SK-N-SH (cell line): ENCODE data around the gene KCTD12. TPM values are rescaled to one million over a fixed set of nuclear protein-coding genes. Genes with fewer than 3 reads are reported as not detected.

Source experiments
- CTCF ChIA-PET: fragments of 300-600, 350-600 bp; formaldehyde crosslinking; extraction: SDS; loops from one replicate; lab custom pipeline; 2021; lab: Yijun Ruan, JAX
- POLR2A ChIA-PET: fragments of 350-600 bp; sonication (Branson Sonifier 250); formaldehyde crosslinking; extraction: SDS; loops from one replicate; lab custom pipeline; 2020; ENCODE audit warnings: antibody characterized with exemption, inconsistent platforms; lab: Yijun Ruan, JAX
- DNase-seq: peaks from one replicate; pipeline ENCODE4 v3.0.0; 2012
- H2AFZ ChIP-seq: fragments of 200-600 bp; sonication (generic); 2 replicates; pipeline ENCODE4 v1.8.1; 2016; ENCODE audit warnings: antibody characterized with exemption, mild to moderate bottlenecking, low read depth
- H3F3A ChIP-seq: fragments of 200-600 bp; sonication (generic); replicated peaks from 2 replicates; pipeline ENCODE3; 2016; ENCODE audit warnings: antibody characterized with exemption, mild to moderate bottlenecking; ENCODE audit not compliant: insufficient read depth
- H3K27ac ChIP-seq, 2 experiments: fragments of 200-500 bp in 1 of 2; fragments of 200-600 bp in 1 of 2; sonication (Bioruptor generic) in 1 of 2; sonication (generic), shearing (Covaris generic) in 1 of 2; 2 replicates each; pipeline versions ENCODE4 v1.5.1 to v1.6.1; 2014 to 2016; ENCODE audit warnings: low read depth in 2 of 2, inconsistent platforms in 1 of 2, low read length in 1 of 2, mild to moderate bottlenecking in 1 of 2, mixed read lengths in 1 of 2
- H3K27me3 ChIP-seq: fragments of 200-600 bp; sonication (generic), shearing (Covaris generic); 2 replicates; pipeline ENCODE4 v1.6.1; 2016; ENCODE audit warnings: mixed run types; ENCODE audit not compliant: insufficient read depth
- H3K36me3 ChIP-seq, 2 experiments: fragments of 200-500 bp in 1 of 2; fragments of 200-600 bp in 1 of 2; sonication (Bioruptor generic) in 1 of 2; sonication (generic) in 1 of 2; replicated peaks in 1 of 2; 2 replicates each; pipeline versions ENCODE3 to v1.5.1; 2014 to 2016; ENCODE audit warnings: low read length in 1 of 2, mild to moderate bottlenecking in 1 of 2; ENCODE audit not compliant: insufficient read depth in 2 of 2, control insufficient read depth in 1 of 2
- H3K4me1 ChIP-seq, 2 experiments: fragments of 200-500 bp in 1 of 2; fragments of 200-600 bp in 1 of 2; sonication (Bioruptor generic) in 1 of 2; sonication (generic), shearing (Covaris generic) in 1 of 2; 2 replicates each; pipeline versions ENCODE4 v1.5.1 to v1.6.1; 2014 to 2016; ENCODE audit warnings: low read depth in 1 of 2, low read length in 1 of 2, mixed run types in 1 of 2; ENCODE audit not compliant: insufficient read depth in 2 of 2, control insufficient read depth in 1 of 2
- H3K4me2 ChIP-seq: fragments of 200-600 bp; sonication (generic), shearing (Covaris generic); 2 replicates; pipeline ENCODE4 v1.6.1; 2017; ENCODE audit warnings: mixed run types
- H3K4me3 ChIP-seq, 2 experiments: fragments of 200-500 bp in 1 of 2; fragments of 200-600 bp in 1 of 2; sonication (Bioruptor generic) in 1 of 2; sonication (generic), shearing (Covaris generic) in 1 of 2; 2 replicates each; pipeline versions ENCODE4 v1.5.1 to v1.8.1; 2014 to 2016; ENCODE audit warnings: low read depth in 2 of 2, inconsistent platforms in 1 of 2, low read length in 1 of 2, mild to moderate bottlenecking in 1 of 2, mixed read lengths in 1 of 2, moderate library complexity in 1 of 2
- H3K79me2 ChIP-seq: fragments of 200-600 bp; sonication (generic); 2 replicates; pipeline ENCODE4 v1.8.1; 2017; ENCODE audit warnings: mild to moderate bottlenecking; ENCODE audit not compliant: insufficient read depth
- H3K9ac ChIP-seq: fragments of 200-600 bp; sonication (generic); 2 replicates; pipeline ENCODE4 v1.6.1; 2017; ENCODE audit warnings: mixed run types
- H3K9me2 ChIP-seq: fragments of 200-600 bp; sonication (generic); 2 replicates; pipeline ENCODE4 v1.6.1; 2017; ENCODE audit warnings: mixed run types
- H3K9me3 ChIP-seq: fragments of 200-600 bp; sonication (generic); 2 replicates; pipeline ENCODE4 v1.6.1; 2017; ENCODE audit warnings: mixed run types, mild to moderate bottlenecking, moderate library complexity
- H4K20me1 ChIP-seq: fragments of 200-600 bp; sonication (generic); 2 replicates; pipeline ENCODE4 v1.6.1; 2017; ENCODE audit warnings: mild to moderate bottlenecking, mixed run types; ENCODE audit not compliant: insufficient read depth
- CHD2 ChIP-seq: fragments of 150-350 bp; IDR thresholded peaks from 2 replicates; pipeline ENCODE4 v1.6.1; 2018; ENCODE audit warnings: low read length; ENCODE audit not compliant: partially characterized antibody
- CTCF ChIP-seq: fragments of 200-600 bp; sonication (generic); IDR thresholded peaks from 2 replicates; pipeline ENCODE4 v1.6.1; 2017; ENCODE audit warnings: antibody characterized with exemption, mild to moderate bottlenecking, moderate library complexity
- ELF1 ChIP-seq: IDR thresholded peaks from 2 replicates; pipeline ENCODE4 v1.4.0; 2012
- EP300 ChIP-seq, 2 experiments: IDR thresholded peaks; 2 replicates each; pipeline versions ENCODE4 v1.4.0 to v1.6.1; 2012; ENCODE audit warnings: borderline replicate concordance in 1 of 2, low read depth in 1 of 2, low read length in 1 of 2
- EZH2phosphoT487 ChIP-seq: fragments of 200-600 bp; sonication (generic); IDR thresholded peaks from 2 replicates; pipeline ENCODE4 v1.6.1; 2017; ENCODE audit warnings: low read depth, mixed run types, mild to moderate bottlenecking, antibody characterized with exemption, moderate library complexity, borderline replicate concordance
- FOXJ3 ChIP-seq: sonication (generic); formaldehyde crosslinking; IDR thresholded peaks from 2 replicates; pipeline ENCODE4 v1.5.1; 2020; ENCODE audit warnings: mild to moderate bottlenecking, missing genetic modification reagents
- GATA2 ChIP-seq: sonication (generic); formaldehyde crosslinking; IDR thresholded peaks from 2 replicates; pipeline ENCODE4 v1.5.0; 2020; ENCODE audit warnings: mild to moderate bottlenecking, missing genetic modification reagents
- IRF3 ChIP-seq: fragments of 150-350 bp; IDR thresholded peaks from 2 replicates; pipeline ENCODE4 v1.6.1; 2016; ENCODE audit warnings: mild to moderate bottlenecking, low read depth, low read length
- JUND ChIP-seq: IDR thresholded peaks from 2 replicates; pipeline ENCODE4 v1.4.0; 2012
- MAX ChIP-seq: IDR thresholded peaks from 2 replicates; pipeline ENCODE4 v1.4.0; 2012; ENCODE audit warnings: low read depth
- MEF2A ChIP-seq: IDR thresholded peaks from 2 replicates; pipeline ENCODE4 v1.4.0; 2012; ENCODE audit warnings: low read depth, borderline replicate concordance
- NFIC ChIP-seq: IDR thresholded peaks from 2 replicates; pipeline ENCODE4 v1.4.0; 2012; ENCODE audit warnings: borderline replicate concordance
- PBX3 ChIP-seq: IDR thresholded peaks from 2 replicates; pipeline ENCODE4; 2012
- RAD21 ChIP-seq: IDR thresholded peaks from 2 replicates; pipeline ENCODE4 v1.6.1; 2012; ENCODE audit warnings: mild to moderate bottlenecking, low read length
- RCOR1 ChIP-seq: fragments of 150-350 bp; IDR thresholded peaks from 2 replicates; pipeline ENCODE4 v1.6.1; 2017; ENCODE audit warnings: antibody characterized with exemption, low read length
- RFX5 ChIP-seq: IDR thresholded peaks from 2 replicates; pipeline ENCODE4 v1.6.1; 2012; ENCODE audit warnings: mild to moderate bottlenecking, improper control_type of control experiment, low read length
- RXRA ChIP-seq: IDR thresholded peaks from 2 replicates; pipeline ENCODE4 v1.4.0; 2012; ENCODE audit warnings: low read depth, mild to moderate bottlenecking, borderline replicate concordance
- USF2 ChIP-seq: fragments of 150-350 bp; IDR thresholded peaks from 2 replicates; pipeline ENCODE4 v1.6.1; 2017; ENCODE audit warnings: antibody characterized with exemption, low read length, low read depth, borderline replicate concordance
- YY1 ChIP-seq: IDR thresholded peaks from 2 replicates; pipeline ENCODE4 v1.4.0; 2012; ENCODE audit warnings: low read depth, mild to moderate bottlenecking
- ZBTB33 ChIP-seq: IDR thresholded peaks from 2 replicates; pipeline ENCODE4 v1.4.0; 2012; ENCODE audit warnings: low read depth, borderline replicate concordance
- WGBS: methylation state at CpG from one replicate; pipeline ENCODE4 v1.1.6; 2017; ENCODE audit warnings: low lambda C conversion rate; 5-methylcytosine and 5-hydroxymethylcytosine counted together
- polyA plus RNA-seq, 3 experiments: library from polyadenylated mRNA; depleted of rRNA; stranded (reverse); fragments of >200 nt; gene quantifications; 2 replicates each; pipeline ENCODE4 v1.2.3, GENCODE V29; 2012

Gene KCTD12
- polyA plus RNA-seq, 1 of the 3 experiments (the other 2 are of a cell fraction): 1.0 TPM

- CTCF ChIA-PET: interaction anchor here (1.0 to 1.4 kb wide), 6 partner anchors 9 to 1024 kb away, joined by 3 to 7 read pairs (median 5); no protein-coding TSS in a partner anchor
Observed at GRCh38 chr13:76894401-76895110, 8.4 kb upstream of the KCTD12 start.

More at GRCh38 chr13:76894401-76895110, 8.4 kb upstream of the KCTD12 start:
- Histone ChIP-seq H3K27me3 (no peaks in the 10 kb centered on the region; the same call in 1 of the 2 replicates), H3K79me2 (no peaks in the 10 kb centered on the region), H3K27ac (no peak overlapping the region), H3K9me3 (no peaks in the 10 kb centered on the region), H3K9ac (no peak overlapping the region), H3K4me1 (no peaks in the 10 kb centered on the region), H3K9me2 (no peaks in the 10 kb centered on the region), H4K20me1 (no peaks in the 10 kb centered on the region), H3K4me3 (no peak overlapping the region), H3K36me3 (no peaks in the 10 kb centered on the region), H2AFZ (no peak overlapping the region), H3F3A (no peaks in the 10 kb centered on the region), H3K4me2 (no peak overlapping the region)
- 8% methylated on average over 2 of the region's 2 CpGs for WGBS
- TF ChIP-seq GATA2 (CRISPR knock-in tag): no peak
- no peak for TF ChIP-seq MAX
- TF ChIP-seq YY1: no peak
- TF ChIP-seq ZBTB33: no peak
- TF ChIP-seq ELF1: no peak
- TF ChIP-seq CHD2: no peak
- TF ChIP-seq RCOR1: no peak
- TF ChIP-seq USF2: no peak
- TF ChIP-seq RAD21: no peak
- TF ChIP-seq NFIC: no peak
- no peak for TF ChIP-seq RFX5
- TF ChIP-seq IRF3: no peak
- no peak for TF ChIP-seq JUND
- no peak for TF ChIP-seq FOXJ3 (CRISPR knock-in tag)
- TF ChIP-seq EZH2phosphoT487: no peak
- no peak for TF ChIP-seq MEF2A
- no peak for TF ChIP-seq RXRA
- TF ChIP-seq EP300 (IDR thresholded peaks at IDR 0.05; ENCODE audit: borderline replicate concordance in 1 of 2, low read depth in 1 of 2, low read length in 1 of 2): no peak
- TF ChIP-seq PBX3: no peak
- no peak for TF ChIP-seq CTCF
- POLR2A ChIA-PET: interaction anchor here (1.4 kb wide), 1 partner anchor 9 kb away, joined by 5 read pairs; the partner anchor contains the start of gene KCTD12
- no peak for DNase-seq
